Activated T-helper 2 cell treated with anti-CD3 and anti-CD28 coated beads, Interferon-gamma antibody, Interleukin-2, Interleukin-4, amounts not matched to agents 10 μg/mL and 5 μg/mL and 100 μg/mL, durations not matched to agents 14 hours and 24 hours and 36 hours (primary cell): ENCODE measurements around the gene RUFY4. TPM values are rescaled to one million over a fixed set of nuclear protein-coding genes. Genes with fewer than 3 reads are reported as not detected.

Source experiments
- DNase-seq: peaks from one replicate; pipeline ENCODE4 v3.0.0; 2021; ENCODE audit warnings: low spot score
- H3K27ac Mint-ChIP-seq: one replicate; pipeline ENCODE4 v1.8.0; 2021; ENCODE audit warnings: mixed read lengths
- H3K27me3 Mint-ChIP-seq: one replicate; pipeline ENCODE4 v1.8.0; 2021; ENCODE audit warnings: low read depth, mixed read lengths
- H3K36me3 Mint-ChIP-seq: one replicate; pipeline ENCODE4 v1.8.0; 2021; ENCODE audit warnings: low read depth, mixed read lengths
- H3K4me1 Mint-ChIP-seq: one replicate; pipeline ENCODE4 v1.8.0; 2021; ENCODE audit warnings: low read depth, mixed read lengths
- H3K4me3 Mint-ChIP-seq: one replicate; pipeline ENCODE4 v1.8.0; 2021; ENCODE audit warnings: low read depth, mild to moderate bottlenecking, moderate library complexity, mixed read lengths
- H3K9me3 Mint-ChIP-seq: one replicate; pipeline ENCODE4 v1.8.0; 2021; ENCODE audit warnings: mixed read lengths
- intact Hi-C: fragments of 100-400 bp; cut with micrococcal nuclease; formaldehyde crosslinking; loops from one replicate; pipeline ENCODE4 v1.15.1; 2023
- total RNA-seq: library from RNA; stranded (reverse); gene quantifications from 2 replicates; pipeline ENCODE4 v1.2.3, GENCODE V29; 2022

RUFY4 gene
- total RNA-seq, 1 donor from 2014 or later, result 0.39 TPM

- Mint-ChIP-seq H3K36me3 (no peaks in the 10 kb centered on the region), H3K9me3 (no peaks in the 10 kb centered on the region), H3K4me1 (peaks cover 3% of the 10 kb centered on the region), H3K27ac (no peak overlapping the region), H3K4me3 (no peak overlapping the region), H3K27me3 (peaks cover 2% of the 10 kb centered on the region)
- intact Hi-C loops, result no loop called here
- DNase-seq, result no peak
Measured at GRCh38 chr2:218072002-218072401, 2.9 kb downstream of the RUFY4 start.

GRCh38 chr2:218072478-218073024, 3.5 kb downstream of the RUFY4 start:
- Mint-ChIP-seq H3K27me3 (peaks cover 1% of the 10 kb centered on the region), H3K4me3 (no peak overlapping the region), H3K27ac (no peak overlapping the region), H3K36me3 (no peaks in the 10 kb centered on the region), H3K4me1 (peaks cover 3% of the 10 kb centered on the region), H3K9me3 (no peaks in the 10 kb centered on the region)
- intact Hi-C loops, result no loop called here
- DNase-seq, result no peak

DNA sequence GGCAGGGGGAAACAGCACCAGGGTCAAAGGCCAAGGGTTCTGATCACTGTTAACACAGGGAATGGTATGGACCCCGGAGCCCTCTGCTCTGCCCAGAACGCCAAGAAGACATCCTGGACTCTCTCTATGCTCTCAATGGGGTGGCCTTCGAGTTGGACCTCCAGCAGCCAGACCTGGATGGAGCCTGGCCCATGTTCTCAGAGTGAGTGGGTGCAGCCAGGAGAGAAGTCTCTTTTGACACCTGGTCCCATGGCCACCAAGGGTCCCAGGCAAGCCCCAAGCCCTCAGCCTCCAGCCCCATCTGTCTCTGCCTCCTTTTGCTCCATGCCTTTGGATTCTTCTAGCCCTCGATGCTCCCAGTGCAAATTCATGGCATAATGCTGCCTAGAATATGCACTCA, 4.1 kb downstream of the RUFY4 start:
- intact Hi-C loops, result no loop called here
- no peak for DNase-seq
- Mint-ChIP-seq H3K27ac (no peak overlapping the region), H3K36me3 (no peaks in the 10 kb centered on the region), H3K4me1 (peaks cover 3% of the 10 kb centered on the region), H3K9me3 (no peaks in the 10 kb centered on the region), H3K4me3 (no peak overlapping the region), H3K27me3 (no peaks in the 10 kb centered on the region)

DNA sequence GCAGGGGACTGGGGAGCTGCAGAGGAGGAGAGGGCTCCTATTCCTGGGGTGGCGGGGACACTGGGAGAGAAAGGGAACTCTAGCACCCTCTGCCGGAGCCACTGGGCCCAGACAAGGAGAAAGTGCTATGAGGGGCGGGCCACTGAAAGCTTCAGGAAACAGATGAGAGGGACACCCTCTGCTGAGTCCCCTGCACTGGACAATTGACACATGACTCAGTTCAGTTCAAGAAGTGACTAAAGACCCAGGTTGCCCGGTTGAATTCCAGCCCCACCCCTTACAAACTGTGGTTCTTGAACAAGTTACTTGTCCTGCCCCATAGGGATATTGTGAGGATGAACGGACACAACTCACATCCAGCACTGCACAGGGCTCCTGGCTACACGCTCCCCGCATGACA, 5.0 kb downstream of the RUFY4 start:
- H3K27ac Mint-ChIP-seq, result no peak overlapping the region
- peaks cover 2% of the 10 kb centered on the region for H3K4me1 Mint-ChIP-seq
- H3K4me3 Mint-ChIP-seq, result no peak overlapping the region
- no peaks in the 10 kb centered on the region for H3K9me3 Mint-ChIP-seq
- H3K27me3 Mint-ChIP-seq, result no peaks in the 10 kb centered on the region
- intact Hi-C loops, result no loop called here
- no peaks in the 10 kb centered on the region for H3K36me3 Mint-ChIP-seq
- DNase-seq, result no peak

DNA sequence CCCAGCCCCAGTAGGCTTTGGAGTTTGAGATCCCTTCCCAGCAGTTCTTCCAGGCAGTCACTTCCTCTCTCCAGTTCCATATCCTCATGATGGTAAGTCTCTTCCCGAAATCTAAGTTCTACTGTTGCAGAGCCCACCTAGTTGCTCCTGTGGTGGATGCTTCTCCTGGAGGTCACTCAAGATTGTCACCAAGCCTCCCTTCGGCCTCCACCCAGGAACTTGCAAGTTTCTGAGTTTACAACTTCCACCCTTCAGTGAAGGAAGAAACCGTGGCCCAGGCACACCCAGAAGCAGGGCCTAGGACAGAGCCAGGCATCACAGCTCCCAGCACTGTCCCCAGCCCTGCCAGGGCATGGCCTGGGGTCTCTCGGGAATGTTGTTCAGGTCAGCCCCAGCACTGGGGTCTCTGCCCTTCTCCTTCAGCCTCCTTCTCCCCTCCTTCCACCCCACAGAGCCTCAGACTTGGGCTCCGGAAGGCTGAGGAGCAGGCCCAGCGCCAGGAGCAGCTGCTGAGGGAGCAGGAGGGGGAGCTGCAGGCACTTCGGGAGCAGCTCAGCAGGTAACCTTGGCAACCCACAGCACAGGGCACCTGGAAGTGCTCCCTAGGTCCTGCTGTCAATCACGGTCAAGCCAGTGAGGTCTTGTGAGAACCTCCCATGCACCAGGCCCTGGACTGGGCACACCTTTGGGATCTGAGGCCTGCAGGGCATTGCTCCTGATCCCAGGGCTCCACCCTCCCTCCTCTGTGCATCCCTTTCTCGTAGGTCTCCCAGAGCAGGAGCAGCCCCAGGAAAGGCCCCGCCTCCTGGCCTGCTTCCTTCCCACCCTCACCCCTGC, 7.1 kb downstream of the RUFY4 start:
- Mint-ChIP-seq H3K36me3 (no peaks in the 10 kb centered on the region), H3K9me3 (no peaks in the 10 kb centered on the region), H3K4me1 (no peaks in the 10 kb centered on the region), H3K4me3 (no peak overlapping the region), H3K27me3 (no peaks in the 10 kb centered on the region), H3K27ac (no peak overlapping the region)
- intact Hi-C loops, result no loop called here
- no peak for DNase-seq

DNA sequence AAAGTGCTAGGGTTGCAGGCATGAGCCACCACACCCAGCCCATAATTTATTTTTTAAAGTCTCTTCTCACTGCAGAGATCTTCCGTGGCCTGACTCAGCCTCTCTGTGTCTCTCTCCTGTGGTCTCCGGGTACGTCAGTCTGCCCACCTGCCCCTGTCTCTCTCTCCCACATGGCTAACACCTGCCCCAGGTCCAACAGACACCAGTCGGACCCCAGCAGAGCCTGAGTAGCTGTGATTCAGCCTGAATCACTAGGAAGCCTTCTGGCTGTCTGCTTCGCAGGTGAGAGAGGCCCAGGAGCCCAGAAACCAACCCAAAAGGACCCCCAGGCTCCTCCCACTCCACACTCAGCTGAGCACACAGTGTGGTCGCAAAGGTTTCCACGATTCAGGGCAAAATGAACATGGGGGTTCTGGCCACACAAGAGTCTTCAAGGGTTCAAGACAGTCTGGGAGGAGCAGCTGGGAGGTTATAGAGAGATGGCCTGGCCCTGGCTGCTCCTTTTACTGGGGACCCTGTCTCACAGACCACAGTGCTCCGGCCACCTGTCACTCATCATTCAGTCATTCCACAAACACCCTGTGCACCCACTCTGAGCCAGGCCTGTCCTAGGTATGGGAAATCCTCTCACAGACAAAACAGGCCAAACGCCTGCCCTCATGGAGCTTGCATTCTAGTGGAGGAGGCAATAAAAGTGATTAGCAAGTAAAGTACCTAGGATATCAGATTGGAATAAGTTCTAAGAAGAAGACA, 8.6 kb downstream of the RUFY4 start:
- Mint-ChIP-seq H3K9me3 (no peaks in the 10 kb centered on the region), H3K36me3 (no peaks in the 10 kb centered on the region), H3K4me3 (no peak overlapping the region), H3K27ac (no peak overlapping the region), H3K4me1 (no peaks in the 10 kb centered on the region), H3K27me3 (no peaks in the 10 kb centered on the region)
- intact Hi-C loops, result no loop called here
- no peak for DNase-seq

- Mint-ChIP-seq H3K27ac (no peak overlapping the region), H3K4me1 (no peaks in the 10 kb centered on the region), H3K27me3 (peaks cover 2% of the 10 kb centered on the region), H3K4me3 (no peak overlapping the region), H3K36me3 (no peaks in the 10 kb centered on the region), H3K9me3 (peaks cover 2% of the 10 kb centered on the region)
- DNase-seq, result no peak
- intact Hi-C loops, result no loop called here
Measured at GRCh38 chr2:218079943-218080913, 11.2 kb downstream of the RUFY4 start.

GRCh38 chr2:218081063-218081462, 12.0 kb downstream of the RUFY4 start:
- H3K27me3 Mint-ChIP-seq, result peaks cover 5% of the 10 kb centered on the region
- DNase-seq, result no peak
- no peak overlapping the region for H3K4me3 Mint-ChIP-seq
- H3K27ac Mint-ChIP-seq, result no peak overlapping the region
- H3K36me3 Mint-ChIP-seq, result no peaks in the 10 kb centered on the region
- H3K4me1 Mint-ChIP-seq, result no peaks in the 10 kb centered on the region
- intact Hi-C loops, result no loop called here
- peaks cover 6% of the 10 kb centered on the region for H3K9me3 Mint-ChIP-seq

GRCh38 chr2:218081695-218082094, 12.6 kb downstream of the RUFY4 start:
- DNase-seq, result no peak
- intact Hi-C loops, result no loop called here
- Mint-ChIP-seq H3K27ac (no peak overlapping the region), H3K9me3 (peaks cover 12% of the 10 kb centered on the region), H3K4me3 (no peak overlapping the region), H3K4me1 (no peaks in the 10 kb centered on the region), H3K36me3 (no peaks in the 10 kb centered on the region), H3K27me3 (peaks cover 11% of the 10 kb centered on the region)

DNA sequence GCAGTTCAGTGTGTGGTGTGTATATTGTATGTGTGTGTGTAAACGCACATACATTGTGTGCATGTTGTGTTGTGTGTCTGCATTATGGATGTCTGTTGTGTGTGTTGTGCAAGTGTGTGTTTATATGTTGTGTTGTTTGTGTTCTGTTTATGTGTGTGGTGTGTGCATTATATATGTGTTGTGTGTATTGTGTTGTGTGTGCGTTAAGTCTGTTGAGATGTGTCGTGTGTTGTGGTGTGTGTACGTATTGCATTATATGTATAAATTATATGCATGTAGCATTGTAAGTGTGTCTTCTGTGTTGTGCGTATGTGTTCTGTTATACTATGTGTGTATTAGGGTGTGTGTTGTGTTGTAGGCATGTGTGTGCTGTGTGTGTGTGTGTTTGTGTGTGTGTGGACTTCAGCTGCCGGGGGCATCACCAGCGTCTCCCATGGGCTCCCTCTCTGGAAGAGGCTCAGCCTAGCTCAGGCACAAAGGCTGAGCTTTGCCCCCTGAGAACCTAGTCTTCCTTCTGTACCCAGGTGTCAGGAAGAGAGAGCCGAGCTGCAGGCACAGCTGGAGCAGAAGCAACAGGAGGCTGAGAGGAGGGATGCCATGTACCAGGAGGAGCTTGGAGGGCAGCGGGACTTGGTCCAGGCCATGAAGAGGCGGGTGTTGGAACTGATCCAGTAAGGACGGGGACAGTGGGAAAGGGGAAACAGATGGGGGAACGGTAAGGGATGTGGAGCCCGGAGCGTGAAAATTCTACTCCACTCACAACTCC, 13.7 kb downstream of the RUFY4 start:
- Mint-ChIP-seq H3K36me3 (no peaks in the 10 kb centered on the region), H3K4me1 (no peaks in the 10 kb centered on the region)
- intact Hi-C loops, result no loop called here

DNA sequence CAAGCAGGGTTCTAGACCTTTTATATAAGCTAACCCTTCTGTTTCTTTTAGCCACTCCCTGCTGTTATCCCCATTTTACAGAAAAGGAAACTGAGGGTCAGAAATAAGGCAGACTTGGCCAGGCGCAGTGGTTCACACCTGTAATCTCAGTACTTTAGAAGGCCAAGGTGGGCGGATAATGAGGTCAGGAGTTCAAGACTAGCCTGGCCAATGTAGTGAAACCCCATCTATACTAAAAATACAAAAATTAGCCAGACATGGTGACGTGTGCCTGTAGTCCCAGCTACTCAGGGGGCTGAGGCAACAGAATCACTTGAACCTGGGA, 14.3 kb downstream of the RUFY4 start:
- Mint-ChIP-seq H3K4me1 (no peaks in the 10 kb centered on the region), H3K27ac (no peak overlapping the region), H3K36me3 (no peaks in the 10 kb centered on the region), H3K4me3 (no peak overlapping the region), H3K27me3 (peaks cover 11% of the 10 kb centered on the region), H3K9me3 (peaks cover 12% of the 10 kb centered on the region)
- no peak for DNase-seq
- intact Hi-C loops, result no loop called here

More for the DNA sequence above, 13.7 kb downstream of the RUFY4 start:
- H3K27ac Mint-ChIP-seq, result no peak overlapping the region
- H3K9me3 Mint-ChIP-seq, result peaks cover 12% of the 10 kb centered on the region
- peaks cover 11% of the 10 kb centered on the region for H3K27me3 Mint-ChIP-seq
- DNase-seq, result no peak
- no peak overlapping the region for H3K4me3 Mint-ChIP-seq

GRCh38 chr2:218086478-218086877, 17.4 kb downstream of the RUFY4 start:
- Mint-ChIP-seq H3K27me3 (peaks cover 17% of the 10 kb centered on the region), H3K27ac (no peak overlapping the region), H3K36me3 (no peaks in the 10 kb centered on the region), H3K4me1 (no peaks in the 10 kb centered on the region), H3K9me3 (peaks cover 12% of the 10 kb centered on the region), H3K4me3 (no peak overlapping the region)
- DNase-seq, result no peak
- intact Hi-C loops, result no loop called here
